Mesenchymal stem cell (in vitro differentiated cells and primary cell): ENCODE measurements around the gene ARGLU1.

ENCODE experiments used
- DNase-seq: peaks from one replicate; pipeline ENCODE4 v3.0.0-alpha.2; 2013
- H2AFZ ChIP-seq: one replicate; pipeline ENCODE4 v1.6.1; 2013; ENCODE audit warnings: low read depth, mild to moderate bottlenecking, control low read depth, inconsistent platforms, low read length, moderate library complexity
- H2AK5ac ChIP-seq: 2 replicates; pipeline ENCODE4 v1.6.1; 2013; ENCODE audit warnings: low read length, moderate library complexity, mild to moderate bottlenecking, inconsistent platforms; ENCODE audit not compliant: severe bottlenecking
- H2BK120ac ChIP-seq: one replicate; pipeline ENCODE4 v1.6.1; 2013; ENCODE audit warnings: low read depth, mild to moderate bottlenecking, inconsistent platforms, low read length, moderate library complexity
- H2BK12ac ChIP-seq, 2 experiments: one replicate each; pipeline ENCODE4 v1.6.1; 2013; ENCODE audit warnings: inconsistent platforms in 2 of 2, low read length in 2 of 2, mild to moderate bottlenecking in 2 of 2, moderate library complexity in 2 of 2, control low read depth in 1 of 2
- H2BK15ac ChIP-seq: one replicate; pipeline ENCODE4 v1.6.1; 2013; ENCODE audit warnings: mild to moderate bottlenecking, low read depth, inconsistent platforms; ENCODE audit not compliant: poor library complexity, severe bottlenecking
- H2BK5ac ChIP-seq: 2 replicates; pipeline ENCODE4 v1.6.1; 2013; ENCODE audit warnings: low read depth, mild to moderate bottlenecking, low read length, control low read depth, inconsistent platforms; ENCODE audit not compliant: poor library complexity, severe bottlenecking
- H3K14ac ChIP-seq, 2 experiments: one replicate each; pipeline ENCODE4 v1.6.1; 2013; ENCODE audit warnings: inconsistent platforms in 2 of 2, low read length in 2 of 2, control low read depth in 1 of 2, mild to moderate bottlenecking in 1 of 2, moderate library complexity in 1 of 2
- H3K18ac ChIP-seq, 2 experiments: one replicate each; pipeline ENCODE4 v1.6.1; 2013; ENCODE audit warnings: inconsistent platforms in 2 of 2, low read length in 2 of 2, control low read depth in 1 of 2, low read depth in 1 of 2, mild to moderate bottlenecking in 1 of 2
- H3K23ac ChIP-seq, 2 experiments: one replicate each; pipeline ENCODE4 v1.6.1; 2013; ENCODE audit warnings: inconsistent platforms in 2 of 2, low read length in 2 of 2, mild to moderate bottlenecking in 2 of 2, moderate library complexity in 2 of 2, control low read depth in 1 of 2
- H3K27ac ChIP-seq: 2 replicates; pipeline ENCODE4 v1.5.1; 2013; ENCODE audit warnings: mild to moderate bottlenecking, moderate library complexity, low read length, control low read depth, inconsistent platforms; ENCODE audit not compliant: poor library complexity, severe bottlenecking
- H3K27me3 ChIP-seq, 2 experiments: 2 replicates each; pipeline versions ENCODE4 v1.6.1 to v1.7.0; 2013; ENCODE audit warnings: low read length in 2 of 2, mild to moderate bottlenecking in 2 of 2, moderate library complexity in 2 of 2, control low read depth in 1 of 2, inconsistent platforms in 1 of 2; ENCODE audit not compliant: control insufficient read depth in 1 of 2, insufficient read depth in 1 of 2
- H3K36me3 ChIP-seq, 2 experiments: 2 replicates each; pipeline versions ENCODE4 v1.6.1 to v1.7.0; 2013; ENCODE audit warnings: low read length in 2 of 2, control low read depth in 1 of 2, inconsistent platforms in 1 of 2, low read depth in 1 of 2, mild to moderate bottlenecking in 1 of 2; ENCODE audit not compliant: insufficient read depth in 2 of 2, control insufficient read depth in 1 of 2
- H3K4ac ChIP-seq, 2 experiments: one replicate each; pipeline ENCODE4 v1.6.1; 2013; ENCODE audit warnings: inconsistent platforms in 2 of 2, low read length in 2 of 2, mild to moderate bottlenecking in 2 of 2, moderate library complexity in 2 of 2, control low read depth in 1 of 2, low read depth in 1 of 2
- H3K4me1 ChIP-seq: 2 replicates; pipeline ENCODE4 v1.6.1; 2013; ENCODE audit warnings: low read depth, low read length, control low read depth; ENCODE audit not compliant: control insufficient read depth, insufficient read depth
- H3K4me2 ChIP-seq: 2 replicates; pipeline ENCODE4 v1.6.1; 2013; ENCODE audit warnings: low read length, mild to moderate bottlenecking, inconsistent platforms; ENCODE audit not compliant: poor library complexity, severe bottlenecking
- H3K4me3 ChIP-seq, 2 experiments: 2 replicates each; pipeline versions ENCODE4 v1.5.1 to v1.7.0; 2013; ENCODE audit warnings: low read length in 2 of 2, mild to moderate bottlenecking in 2 of 2, control low read depth in 1 of 2, low read depth in 1 of 2; ENCODE audit not compliant: insufficient read depth in 1 of 2
- H3K79me1 ChIP-seq: replicated peaks from 2 replicates; pipeline ENCODE4 v1.6.1; 2013; ENCODE audit warnings: mild to moderate bottlenecking, control low read depth, low read length, inconsistent platforms; ENCODE audit not compliant: poor library complexity, severe bottlenecking
- H3K9ac ChIP-seq: 2 replicates; pipeline ENCODE4 v1.7.0; 2013; ENCODE audit warnings: mild to moderate bottlenecking, low read length, moderate library complexity
- H3K9me3 ChIP-seq: 2 replicates; pipeline ENCODE4 v1.7.0; 2013; ENCODE audit warnings: mild to moderate bottlenecking, low read length; ENCODE audit not compliant: control insufficient read depth
- H4K8ac ChIP-seq: one replicate; pipeline ENCODE4 v1.6.1; 2013; ENCODE audit warnings: inconsistent platforms, mild to moderate bottlenecking, low read length, moderate library complexity
- H4K91ac ChIP-seq: one replicate; pipeline ENCODE4 v1.6.1; 2013; ENCODE audit warnings: mild to moderate bottlenecking, low read length, inconsistent platforms
- WGBS: methylation state at CpG from one replicate; pipeline ENCODE4 v1.1.7; 2013; ENCODE audit warnings: mixed read lengths; 5-methylcytosine and 5-hydroxymethylcytosine counted together

Gene ARGLU1

GRCh38 chr13:106503272-106503671, 64.7 kb downstream of the ARGLU1 start:
- H3K4me1 ChIP-seq: peaks cover 3% of the 10 kb centered on the region
- H4K8ac ChIP-seq: no peak overlapping the region
- no peak overlapping the region for H2AK5ac ChIP-seq
- no peak for DNase-seq
- no peak overlapping the region for H3K23ac ChIP-seq
- no peak overlapping the region for H3K27ac ChIP-seq
- H2BK12ac ChIP-seq: no peak overlapping the region
- peaks cover 0 to 3% of the 10 kb centered on the region in 2 experiments for H3K36me3 ChIP-seq
- H2BK120ac ChIP-seq: no peak overlapping the region
- peaks cover 17% of the 10 kb centered on the region for H3K79me1 ChIP-seq
- no peak overlapping the region for H4K91ac ChIP-seq
- no peak overlapping the region for H2BK5ac ChIP-seq
- peaks cover 0 to 2% of the 10 kb centered on the region in 2 experiments for H3K27me3 ChIP-seq
- H3K9me3 ChIP-seq: no peaks in the 10 kb centered on the region
- no peak overlapping the region for H3K4ac ChIP-seq
- WGBS: 91% methylated on average over 4 of the region's 5 CpGs
- no peak overlapping the region for H3K9ac ChIP-seq
- H3K4me3 ChIP-seq: no peak overlapping the region
- no peak overlapping the region for H3K14ac ChIP-seq
- H3K4me2 ChIP-seq: no peak overlapping the region
- no peak overlapping the region for H3K18ac ChIP-seq
- H2BK15ac ChIP-seq: no peak overlapping the region
- no peak overlapping the region for H2AFZ ChIP-seq

- H3K9ac ChIP-seq: no peak overlapping the region
- WGBS: 93% methylated on average over 6 of the region's 6 CpGs
- H3K36me3 ChIP-seq: peaks cover 0 to 3% of the 10 kb centered on the region in 2 experiments
- peak; percentile 28 for DNase-seq
- no peak overlapping the region for H2AK5ac ChIP-seq
- H3K18ac ChIP-seq: no peak overlapping the region
- no peak overlapping the region for H3K4me3 ChIP-seq
- no peak overlapping the region for H3K27ac ChIP-seq
- H3K14ac ChIP-seq: no peak overlapping the region
- H4K91ac ChIP-seq: no peak overlapping the region
- H2BK15ac ChIP-seq: no peak overlapping the region
- H3K4ac ChIP-seq: no peak overlapping the region
- no peak overlapping the region for H3K23ac ChIP-seq
- H3K4me2 ChIP-seq: no peak overlapping the region
- no peaks in the 10 kb centered on the region for H3K9me3 ChIP-seq
- H2BK5ac ChIP-seq: no peak overlapping the region
- no peak overlapping the region for H4K8ac ChIP-seq
- H3K4me1 ChIP-seq: peaks cover 3% of the 10 kb centered on the region
- H3K79me1 ChIP-seq: peaks cover 21% of the 10 kb centered on the region
- H2AFZ ChIP-seq: no peak overlapping the region
- H2BK12ac ChIP-seq: no peak overlapping the region
- H2BK120ac ChIP-seq: no peak overlapping the region
- peaks cover 0 to 2% of the 10 kb centered on the region in 2 experiments for H3K27me3 ChIP-seq
Observed at GRCh38 chr13:106500445-106500844, 67.5 kb downstream of the ARGLU1 start.

DNA sequence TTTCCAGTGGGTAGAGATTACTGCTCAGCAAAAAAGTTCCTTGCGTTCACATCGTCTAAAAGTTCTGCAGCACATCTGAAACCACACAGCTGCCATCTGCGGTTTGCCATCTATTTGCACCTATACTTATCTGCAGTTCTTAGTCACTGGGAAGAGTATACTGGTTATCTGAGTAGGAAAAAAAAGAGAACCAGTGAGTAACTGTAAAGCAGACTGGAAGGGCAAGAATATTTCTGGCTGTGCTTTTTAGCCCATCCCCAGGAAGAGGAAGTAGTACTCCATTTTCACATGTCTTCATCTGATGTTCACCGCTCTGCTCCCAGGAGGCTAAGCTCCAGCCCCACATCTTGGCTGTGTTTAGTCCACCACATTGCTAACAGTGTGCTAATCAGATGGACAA, 68.0 kb downstream of the ARGLU1 start:
- Histone ChIP-seq H4K91ac (no peak overlapping the region), H3K4me2 (no peak overlapping the region), H3K4me3 (no peak overlapping the region), H2BK15ac (no peak overlapping the region), H3K9ac (no peak overlapping the region), H2BK12ac (no peak overlapping the region), H3K4ac (no peak overlapping the region), H3K27ac (no peak overlapping the region), H3K9me3 (no peaks in the 10 kb centered on the region), H2BK5ac (no peak overlapping the region), H3K4me1 (peaks cover 3% of the 10 kb centered on the region), H3K14ac (no peak overlapping the region), H2AK5ac (no peak overlapping the region), H3K18ac (no peak overlapping the region), H4K8ac (no peak overlapping the region), H2BK120ac (no peak overlapping the region), H3K79me1 (peaks cover 21% of the 10 kb centered on the region), H2AFZ (no peak overlapping the region), H3K23ac (no peak overlapping the region), H3K27me3 (peaks cover 0 to 2% of the 10 kb centered on the region in 2 experiments), H3K36me3 (peaks cover 0 to 3% of the 10 kb centered on the region in 2 experiments)
- 87% methylated on average over 3 of the region's 4 CpGs for WGBS
- no peak for DNase-seq

DNA sequence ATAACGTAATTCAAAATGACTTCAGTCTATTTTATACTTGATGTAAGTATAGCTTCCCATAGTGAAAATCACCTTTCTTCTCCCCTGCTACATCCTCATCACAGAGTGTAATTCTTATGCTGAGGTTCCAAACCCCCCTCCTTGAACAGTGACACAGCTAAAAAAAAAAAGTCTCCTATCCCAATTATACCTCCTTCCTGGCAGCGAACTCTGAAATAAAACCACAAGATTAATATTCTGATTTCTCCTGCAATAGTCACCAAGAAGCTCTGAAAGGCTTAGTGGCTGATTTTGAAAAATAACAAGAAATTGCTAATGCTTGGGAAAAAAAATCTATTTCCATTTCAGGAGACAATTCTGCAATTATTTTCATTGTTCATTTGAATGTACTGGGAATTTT, 68.8 kb downstream of the ARGLU1 start:
- peaks cover 18% of the 10 kb centered on the region for H3K79me1 ChIP-seq
- H4K8ac ChIP-seq: no peak overlapping the region
- 100% methylated on average over 1 of the region's 2 CpGs for WGBS
- H3K9me3 ChIP-seq: no peaks in the 10 kb centered on the region
- peaks cover 0 to 3% of the 10 kb centered on the region in 2 experiments for H3K36me3 ChIP-seq
- H3K4me3 ChIP-seq: no peak overlapping the region
- no peak overlapping the region for H4K91ac ChIP-seq
- no peak overlapping the region for H2AK5ac ChIP-seq
- H3K9ac ChIP-seq: no peak overlapping the region
- no peak overlapping the region for H2BK120ac ChIP-seq
- H3K4me1 ChIP-seq: peaks cover 3% of the 10 kb centered on the region
- no peak overlapping the region for H2BK15ac ChIP-seq
- H3K14ac ChIP-seq: no peak overlapping the region
- no peak overlapping the region for H3K27ac ChIP-seq
- no peak overlapping the region for H3K23ac ChIP-seq
- DNase-seq: no peak
- H3K4me2 ChIP-seq: no peak overlapping the region
- peaks cover 0 to 2% of the 10 kb centered on the region in 2 experiments for H3K27me3 ChIP-seq
- no peak overlapping the region for H2BK5ac ChIP-seq
- H3K4ac ChIP-seq: no peak overlapping the region
- no peak overlapping the region for H3K18ac ChIP-seq
- H2AFZ ChIP-seq: no peak overlapping the region
- no peak overlapping the region for H2BK12ac ChIP-seq
